GM21390 (cell line): ENCODE measurements around the gene LARP4B.

ENCODE experiments used
- ATAC-seq: cut with Tn5 transposase; IDR thresholded peaks from one replicate; pipeline ENCODE4 v1.9.1; 2021; ENCODE audit not compliant: unreplicated experiment

LARP4B gene

DNA sequence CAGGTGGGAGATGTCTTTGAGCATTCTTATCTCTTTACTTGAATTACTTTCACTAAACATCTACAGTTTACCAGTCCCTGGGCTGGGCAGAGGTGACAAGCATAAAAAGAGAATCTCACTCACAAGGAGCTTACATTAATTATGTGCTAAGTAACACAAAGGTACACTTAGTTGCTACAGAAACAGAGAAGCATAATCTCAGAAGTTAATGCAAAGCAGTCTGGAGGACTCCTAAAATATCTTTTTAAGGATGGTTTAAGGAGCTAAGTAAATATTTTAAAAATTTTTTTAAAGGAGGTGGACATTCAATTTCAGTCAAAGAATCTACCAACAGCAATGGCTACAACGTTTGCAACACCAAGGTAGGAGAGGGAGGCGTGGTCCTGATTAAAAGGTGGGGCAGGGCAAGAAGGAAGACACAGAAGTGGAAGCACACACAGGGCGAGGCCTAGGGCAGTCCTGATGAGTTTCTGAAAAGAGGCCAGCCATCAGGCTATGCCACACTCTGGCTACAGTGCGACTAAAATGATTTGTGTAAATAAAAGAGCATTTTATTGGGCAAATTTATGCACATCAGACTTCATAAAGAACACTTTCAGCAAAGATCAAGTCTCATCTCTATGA lies 5.3 kb downstream of the LARP4B start:
- no peak for ATAC-seq

DNA sequence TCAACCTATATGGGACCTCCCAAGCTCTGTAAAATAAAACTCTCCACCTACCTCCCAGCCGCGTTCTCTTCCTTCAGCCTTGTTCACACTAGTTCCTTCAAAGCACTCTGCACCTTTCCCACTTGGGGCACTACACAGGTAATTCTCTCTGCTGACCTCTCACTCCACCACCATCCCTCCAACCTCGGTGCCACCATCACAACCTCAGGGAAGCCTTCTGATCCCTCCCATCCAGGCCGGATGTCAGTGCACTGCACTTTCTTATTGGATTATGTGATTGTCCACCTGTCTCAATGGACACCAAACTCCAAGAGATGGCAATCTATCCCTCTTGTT lies 7.0 kb downstream of the LARP4B start:
- no peak for ATAC-seq

DNA sequence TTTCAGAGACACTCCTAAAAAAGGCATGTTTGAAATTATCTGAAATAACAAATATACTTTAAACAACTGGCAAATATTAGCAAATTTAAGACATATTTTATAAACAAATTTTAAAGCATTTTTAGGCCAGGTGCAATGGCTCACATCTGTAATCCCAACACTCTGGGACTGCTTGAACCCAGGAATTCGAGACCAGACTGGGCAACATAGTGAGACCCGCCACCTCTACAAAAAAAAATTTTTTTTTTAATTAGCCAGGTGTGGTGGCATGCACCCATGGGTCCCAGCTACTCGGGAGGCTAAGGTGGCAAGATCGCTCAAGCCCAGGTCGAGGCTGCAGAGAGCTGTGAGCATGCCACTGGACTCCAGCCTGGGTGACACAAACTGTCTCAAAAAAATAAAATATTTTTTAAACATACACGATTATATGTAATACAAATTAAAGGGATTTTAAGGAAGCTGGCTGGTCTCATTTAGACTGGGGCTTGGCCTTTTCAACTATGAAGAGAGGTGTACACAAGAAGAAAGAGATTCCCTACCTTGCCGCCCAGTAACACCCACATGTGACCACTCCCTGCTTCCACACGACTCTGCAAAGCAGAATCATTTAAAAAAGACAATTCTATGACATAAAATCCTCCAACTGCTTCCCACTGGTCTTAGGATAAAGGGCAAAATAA lies 7.5 kb downstream of the LARP4B start:
- ATAC-seq, result no peak

DNA sequence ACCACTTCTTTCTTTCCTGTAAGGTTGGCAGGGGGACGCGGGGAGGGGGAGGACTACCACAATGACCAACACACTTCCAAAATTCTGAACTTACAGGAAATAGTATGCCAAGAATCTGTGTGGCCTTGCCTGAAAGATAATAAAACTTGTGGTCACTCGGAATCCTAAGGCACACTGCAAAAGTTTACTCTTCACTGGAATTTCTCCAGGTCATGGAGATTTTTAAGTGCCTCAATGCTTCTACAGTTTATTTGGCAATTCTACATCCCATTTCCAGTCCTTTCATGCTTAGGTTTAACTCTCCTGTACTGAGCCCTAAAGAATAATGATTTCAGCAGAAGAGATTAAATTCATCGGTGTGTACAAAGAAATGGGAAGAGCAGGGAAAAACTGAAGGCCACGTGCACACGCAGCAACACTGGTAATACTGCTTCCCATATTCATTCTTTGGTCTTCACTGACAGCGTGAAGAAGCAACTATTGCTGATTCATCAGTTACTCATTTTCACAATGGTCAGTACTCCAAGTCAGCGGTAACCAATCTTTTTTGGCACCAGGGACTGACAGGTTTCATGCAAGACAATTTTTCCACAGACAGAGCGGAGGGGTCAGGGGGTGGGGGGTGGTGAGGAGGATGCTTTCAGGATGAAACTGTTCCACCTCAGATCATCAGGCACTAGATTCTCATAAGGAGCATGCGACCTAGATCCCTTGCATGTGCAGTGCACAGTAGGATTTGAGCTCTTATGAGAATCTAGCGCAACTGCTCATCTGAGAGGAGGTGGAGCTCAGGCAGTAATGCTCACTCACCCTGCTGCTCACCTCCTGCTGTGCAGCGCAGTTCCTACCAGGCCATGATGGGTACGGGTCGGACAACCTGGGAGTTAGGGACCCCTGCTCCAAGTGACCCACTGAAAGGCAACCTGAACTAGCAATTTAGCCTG lies 9.8 kb downstream of the LARP4B start:
- no peak for ATAC-seq

DNA sequence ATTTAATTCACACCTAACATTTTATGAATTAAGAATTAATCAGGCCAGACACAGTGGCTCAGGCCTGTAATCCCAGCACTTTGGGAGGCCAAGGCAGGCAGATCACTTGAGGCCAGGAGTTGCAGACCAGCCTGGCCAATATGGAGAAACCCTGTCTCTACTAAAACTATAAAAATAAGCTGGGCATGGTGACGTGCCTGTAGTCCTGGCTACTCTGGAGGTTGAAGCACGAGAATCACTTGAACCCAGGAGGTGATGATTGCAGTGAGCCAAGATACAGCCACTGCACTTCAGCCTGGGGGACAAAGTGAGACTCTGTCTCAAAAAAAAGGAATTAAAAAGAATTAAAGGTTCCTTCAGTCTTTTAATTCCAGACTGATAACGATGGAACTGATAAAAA lies 11.1 kb downstream of the LARP4B start:
- no peak for ATAC-seq

DNA sequence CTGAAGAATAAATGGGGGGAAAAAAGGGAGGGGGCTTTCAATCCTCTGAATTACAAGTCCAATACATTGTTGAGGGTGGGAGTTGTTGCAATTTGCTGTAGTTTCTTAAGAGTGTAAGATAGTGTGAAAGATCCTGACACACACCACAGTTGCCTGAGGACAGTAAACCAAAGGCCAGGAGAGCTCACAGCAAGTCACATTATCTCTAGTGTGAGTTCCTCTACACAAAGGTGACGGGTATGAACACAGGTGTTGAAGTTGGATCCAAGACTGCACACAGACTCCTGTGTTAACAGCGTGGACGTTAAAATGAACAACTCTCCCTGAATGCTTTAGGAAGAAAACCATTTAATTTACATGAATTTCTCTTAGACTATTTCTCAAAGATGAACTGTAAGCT lies 12.0 kb downstream of the LARP4B start:
- ATAC-seq, result no peak

DNA sequence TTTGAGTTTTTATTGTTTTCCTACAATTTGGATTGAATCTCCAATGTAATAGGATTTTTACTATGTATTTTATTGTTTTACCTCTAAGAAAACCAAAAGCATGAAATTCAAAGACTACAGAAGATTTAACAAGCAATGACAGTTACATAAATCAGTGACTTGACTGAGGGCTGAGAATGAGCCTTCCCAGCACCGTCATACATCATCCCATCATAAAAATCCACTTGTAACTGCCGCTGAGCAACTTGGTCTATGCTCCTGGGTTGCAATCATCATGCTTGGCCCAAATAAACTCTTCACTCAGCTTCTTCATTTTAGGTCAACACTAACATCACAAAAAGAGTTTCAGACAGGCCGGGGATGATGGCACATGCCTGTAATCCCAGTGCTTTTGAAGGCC lies 13.5 kb downstream of the LARP4B start:
- ATAC-seq, result no peak

DNA sequence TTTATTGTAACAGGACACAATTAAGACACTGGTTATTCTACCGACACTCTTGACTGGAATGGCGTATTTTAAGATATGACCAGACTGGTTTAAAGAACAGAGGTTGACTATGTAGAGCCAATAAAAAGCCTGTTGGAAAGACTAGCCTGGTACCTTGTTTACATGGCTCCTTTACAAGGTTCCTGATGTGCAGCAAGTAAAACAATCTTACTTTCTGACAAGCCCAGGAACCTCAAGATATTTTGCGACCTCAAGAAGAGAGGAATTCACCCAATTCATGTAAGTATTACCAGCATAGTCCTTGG lies 14.1 kb downstream of the LARP4B start:
- no peak for ATAC-seq

DNA sequence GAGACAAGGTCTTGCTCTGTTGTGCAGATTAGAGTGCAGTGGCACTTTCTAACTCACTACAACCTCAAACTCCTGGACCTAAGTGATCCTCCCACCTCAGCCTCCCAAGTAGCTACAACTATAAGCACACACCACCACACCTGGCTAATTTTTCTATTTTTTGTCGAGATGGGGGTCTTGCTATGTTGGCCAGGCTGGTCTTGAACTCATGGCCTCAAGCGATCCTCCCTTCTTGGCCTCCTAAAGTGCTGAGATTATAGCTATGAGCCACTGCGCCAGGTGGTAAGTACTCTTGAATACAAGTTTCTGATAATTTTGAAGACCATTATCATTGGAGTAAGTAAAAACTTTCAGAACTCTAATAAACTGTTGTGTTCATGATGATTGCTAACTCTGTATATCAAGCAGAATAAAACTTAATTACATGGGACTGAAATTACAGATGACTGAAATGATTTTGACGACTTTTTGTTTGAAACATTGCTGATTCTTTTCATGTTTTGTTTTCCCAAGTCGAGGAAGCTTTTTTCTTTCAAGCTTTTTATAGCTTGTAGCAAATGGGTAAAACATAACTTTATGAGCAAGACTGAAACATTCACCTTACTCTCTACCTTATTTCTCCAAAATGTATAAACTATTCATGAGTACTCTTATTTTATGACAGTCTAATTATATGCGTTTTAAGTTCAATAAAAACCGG lies 14.6 kb downstream of the LARP4B start:
- ATAC-seq, result no peak

DNA sequence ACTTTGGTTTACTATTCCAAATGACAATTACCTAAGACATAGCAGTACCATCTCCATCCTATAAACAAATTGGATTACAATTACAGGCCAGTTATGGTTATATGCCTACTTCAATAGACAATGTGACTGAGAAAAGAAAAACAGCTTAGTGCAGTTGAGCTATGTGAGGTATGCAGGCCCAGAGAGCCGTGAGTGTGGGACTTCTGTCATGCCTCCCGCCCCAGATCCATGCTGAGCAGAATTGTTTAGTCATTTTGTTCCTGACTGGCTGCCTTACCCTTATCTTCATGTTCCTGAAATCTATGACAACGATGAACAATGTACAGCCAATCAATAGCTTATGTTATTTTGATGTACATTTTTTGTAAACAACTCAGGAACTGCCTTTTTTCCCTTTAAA lies 21.7 kb downstream of the LARP4B start:
- ATAC-seq, result no peak

DNA sequence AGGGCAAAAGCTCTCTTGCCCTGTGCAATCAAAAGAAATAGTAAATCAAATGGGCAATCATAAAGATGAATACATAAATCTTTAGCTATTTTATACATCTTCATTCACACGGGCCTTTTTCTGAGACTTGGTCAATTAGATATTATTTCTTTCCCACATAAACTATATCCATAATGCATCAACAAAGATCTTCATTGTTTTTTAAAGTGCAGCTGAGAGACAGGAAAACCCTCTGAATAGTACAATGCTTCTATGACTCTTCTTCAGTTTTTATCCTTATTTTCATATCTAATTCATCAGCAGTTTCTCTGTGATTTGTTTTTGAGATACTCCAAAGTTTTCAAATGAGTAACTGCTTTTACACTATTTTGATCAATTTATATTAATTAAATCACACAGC lies 25.5 kb downstream of the LARP4B start:
- no peak for ATAC-seq

DNA sequence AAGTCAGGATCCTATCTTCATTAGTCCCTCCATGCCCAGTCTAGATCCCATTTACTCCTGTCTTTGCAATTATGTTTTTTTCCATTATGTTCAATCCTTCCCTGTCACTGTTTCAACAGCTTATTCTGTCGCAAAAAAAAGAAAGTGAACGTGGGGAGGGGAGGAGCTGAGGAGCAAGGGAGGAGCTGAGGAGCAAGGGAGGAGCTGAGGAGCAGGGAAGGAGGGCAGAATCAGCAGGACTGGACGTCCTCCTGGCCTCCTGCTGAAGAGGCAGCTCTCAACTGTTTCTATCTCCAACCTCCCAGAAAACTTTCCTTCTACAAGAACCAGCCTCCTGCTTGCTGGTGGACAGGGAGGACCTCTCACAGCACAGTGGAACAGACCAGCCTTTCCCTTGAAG lies 26.0 kb downstream of the LARP4B start:
- ATAC-seq, result no peak

DNA sequence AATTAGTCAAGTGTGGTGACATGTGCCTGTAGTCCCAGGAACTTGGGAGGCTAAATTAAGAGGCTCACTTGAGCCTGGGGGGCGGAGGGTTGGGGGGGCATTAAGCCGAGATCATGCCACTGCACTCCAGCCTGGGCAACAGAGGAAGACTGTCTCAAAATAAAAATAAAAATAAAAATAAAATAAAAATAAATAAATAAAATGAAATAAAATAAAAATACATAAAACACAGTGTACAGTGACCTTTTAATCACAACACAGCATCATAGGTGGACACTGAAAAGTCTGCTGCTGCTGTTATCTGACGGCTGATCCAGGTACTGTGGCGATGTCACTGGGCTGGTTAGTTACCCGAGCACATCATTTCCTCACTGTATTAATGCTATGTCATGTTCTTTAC lies 27.1 kb downstream of the LARP4B start:
- ATAC-seq, result no peak

DNA sequence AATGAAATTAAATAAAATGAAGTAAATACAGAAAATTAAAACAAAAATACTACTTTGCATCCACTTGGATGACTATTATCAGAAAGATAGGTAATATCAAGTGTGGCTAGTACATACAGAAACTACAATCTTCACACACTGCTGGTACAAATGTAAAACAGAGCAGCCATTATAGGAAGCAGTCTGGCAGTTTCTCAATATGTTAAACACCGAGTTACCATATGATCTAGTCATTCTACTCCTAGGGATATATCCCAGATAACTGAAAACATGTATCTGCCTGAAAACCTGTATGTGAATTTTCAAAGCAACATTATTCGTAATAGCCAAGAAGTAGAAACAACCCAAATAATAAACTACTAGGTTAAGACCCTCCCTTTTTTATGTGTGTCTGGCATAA lies 33.4 kb downstream of the LARP4B start:
- no peak for ATAC-seq

DNA sequence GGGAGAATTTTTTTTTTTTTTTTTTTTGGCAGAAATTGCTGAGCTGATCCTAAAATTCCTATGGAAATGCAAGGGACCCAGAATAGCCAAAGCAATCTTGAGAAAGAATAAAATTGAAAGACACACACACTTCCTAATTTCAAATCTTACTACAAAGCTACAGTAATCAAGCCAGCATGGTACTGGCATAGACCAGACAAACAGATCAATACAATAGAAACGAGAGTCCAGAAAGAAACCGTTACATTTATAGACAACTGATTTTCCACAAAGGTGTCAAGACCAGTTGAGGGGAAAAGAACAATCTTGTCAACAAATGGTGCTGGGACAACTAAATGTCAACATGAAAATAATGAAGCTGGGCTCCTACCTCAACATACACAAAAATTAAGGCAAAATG lies 34.5 kb downstream of the LARP4B start:
- ATAC-seq, result no peak

DNA sequence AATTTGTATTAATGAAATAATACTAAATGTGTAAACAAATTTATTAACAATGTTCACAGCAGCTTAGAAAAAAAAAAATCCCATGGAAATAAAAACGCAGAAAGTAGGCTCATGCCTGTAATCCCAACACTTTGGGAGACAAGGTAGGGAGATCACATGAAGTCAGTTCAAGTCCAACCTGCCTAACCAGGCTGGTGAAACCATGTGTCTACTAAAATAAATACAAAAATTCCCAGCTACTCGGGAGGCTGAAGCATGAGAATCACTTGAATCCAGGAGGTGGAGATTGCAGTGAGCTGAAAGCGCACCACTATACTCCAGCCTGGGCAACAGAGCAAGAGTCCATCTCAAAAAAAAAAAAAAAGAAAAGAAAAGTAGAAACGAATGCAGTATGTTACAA lies 36.2 kb downstream of the LARP4B start:
- ATAC-seq, result no peak

DNA sequence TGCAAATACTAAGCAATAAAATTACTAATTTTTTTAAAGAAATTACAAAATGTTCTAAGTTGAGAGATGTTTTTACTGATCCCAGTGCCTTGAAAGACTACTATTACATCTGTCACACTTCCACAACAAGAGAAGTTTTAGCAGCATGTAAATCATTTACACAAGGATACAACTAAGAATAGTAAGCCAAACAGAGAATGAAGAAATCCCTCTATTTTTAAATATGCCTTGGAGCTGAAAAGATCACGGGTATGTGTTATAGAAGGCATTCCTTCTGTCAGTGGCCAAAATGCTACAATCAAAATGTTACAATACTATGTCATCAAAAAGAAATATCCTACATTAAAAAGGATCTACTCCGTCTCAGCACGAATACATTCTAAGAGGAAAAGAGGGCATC lies 52.6 kb downstream of the LARP4B start:
- ATAC-seq, result no peak

DNA sequence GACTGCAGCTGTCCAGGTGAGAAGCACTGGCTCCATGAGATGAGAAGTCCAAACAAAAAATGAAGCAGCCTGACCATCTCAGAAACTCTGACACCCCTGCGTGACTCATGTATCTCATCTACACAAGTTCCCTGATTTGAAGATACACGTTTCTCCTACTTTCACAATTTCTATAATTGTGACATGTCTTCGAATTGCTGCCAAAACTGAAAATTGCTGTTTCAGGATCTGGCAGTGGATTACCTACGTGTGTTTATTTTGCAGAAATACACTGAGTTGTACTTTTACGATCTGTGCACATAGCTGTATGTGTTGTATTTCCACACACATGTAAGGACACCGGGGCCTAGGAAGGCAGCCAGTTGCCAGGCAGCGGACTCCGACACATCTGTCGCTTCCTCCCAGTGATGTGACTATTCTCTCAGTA lies 53.2 kb downstream of the LARP4B start:
- no peak for ATAC-seq

DNA sequence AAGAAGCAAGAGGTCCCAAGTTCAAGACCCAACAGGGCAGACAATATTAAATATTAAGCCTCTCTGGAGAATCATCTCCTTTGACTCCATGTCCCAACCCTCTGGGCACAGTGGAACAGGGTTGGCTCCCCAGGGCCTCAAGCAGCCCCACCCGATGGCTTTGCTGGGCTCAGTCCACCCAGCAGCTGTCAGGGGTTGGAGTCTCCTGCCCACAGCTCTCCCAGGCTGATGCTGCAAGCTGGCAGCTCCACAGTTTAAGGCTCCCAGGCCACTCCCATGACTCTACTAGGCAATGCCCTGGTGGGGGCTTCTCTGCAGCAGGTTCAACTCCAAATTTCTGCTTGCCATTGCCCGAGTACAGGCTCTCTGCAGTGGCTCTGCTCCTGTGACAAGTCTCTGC lies 55.1 kb downstream of the LARP4B start:
- ATAC-seq, result no peak

DNA sequence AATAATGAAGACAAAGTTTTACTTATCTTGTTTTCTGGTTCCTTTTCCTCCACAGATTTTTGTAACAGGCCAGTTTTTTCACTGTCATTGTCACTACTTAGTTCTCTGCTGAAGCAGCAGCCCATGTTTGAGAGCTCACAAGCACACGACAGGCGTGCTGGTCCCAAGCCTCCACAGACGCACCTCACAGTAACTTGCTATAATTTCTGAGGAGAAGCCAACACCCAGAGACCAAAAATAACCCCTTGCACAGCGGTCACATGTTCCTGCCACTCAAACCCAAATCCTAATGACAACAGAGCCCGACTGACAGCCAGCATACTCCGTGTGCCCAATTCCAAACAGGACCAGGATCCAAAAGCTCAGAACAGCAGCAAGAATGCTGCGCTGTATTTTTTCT lies 58.5 kb downstream of the LARP4B start:
- no peak for ATAC-seq

DNA sequence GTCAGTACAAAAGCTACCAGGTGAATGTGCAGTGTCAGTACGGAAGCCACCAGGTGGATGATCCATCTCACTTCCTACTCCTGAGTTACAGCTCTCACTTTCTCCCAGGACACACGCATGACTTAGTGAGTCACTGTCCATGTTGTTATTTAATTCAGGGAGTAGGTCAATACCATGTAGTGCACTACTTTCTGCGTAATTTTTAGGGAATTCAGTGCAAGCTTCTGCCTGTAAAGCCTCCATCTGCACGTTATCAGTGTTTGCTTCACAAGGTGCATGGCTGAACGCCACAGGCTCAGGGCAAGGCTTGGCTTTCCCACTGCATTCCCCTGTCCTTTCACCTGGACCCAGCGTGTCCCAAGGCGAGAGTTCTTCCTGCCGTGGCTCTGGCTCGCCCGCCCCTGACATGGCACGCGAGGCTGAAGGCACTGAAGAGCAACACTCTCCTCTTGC lies 59.5 kb downstream of the LARP4B start:
- ATAC-seq, result no peak
